BLaER1 treated with 17β-estradiol and CSF1 and Interleukin-3, amounts not matched to agents 10 nM and 100 nM (cell line): ENCODE results near the gene CALM3.

Source experiments
- H3K27ac ChIP-seq, 11 experiments: shearing (Covaris generic); formaldehyde crosslinking; 2 replicates each; pipeline ENCODE4 v1.8.1; 2022
- H3K27me3 ChIP-seq, 11 experiments: shearing (Covaris generic); formaldehyde crosslinking; 2 replicates each; pipeline ENCODE4 v1.8.1; 2022
- H3K36me3 ChIP-seq, 11 experiments: shearing (Covaris generic); formaldehyde crosslinking; 2 replicates each; pipeline ENCODE4 v1.8.1; 2022
- H3K4me1 ChIP-seq, 10 experiments: shearing (Covaris generic); formaldehyde crosslinking; 2 replicates each; pipeline ENCODE4 v1.8.1; 2022
- H3K4me2 ChIP-seq, 11 experiments: shearing (Covaris generic); formaldehyde crosslinking; 2 replicates each; pipeline ENCODE4 v1.8.1; 2022
- H3K4me3 ChIP-seq, 10 experiments: shearing (Covaris generic); formaldehyde crosslinking; 2 replicates each; pipeline ENCODE4 v1.8.1; 2022
- H3K9ac ChIP-seq, 11 experiments: shearing (Covaris generic); formaldehyde crosslinking; 2 replicates each; pipeline ENCODE4 v1.8.1; 2022
- H3K9me3 ChIP-seq, 11 experiments: shearing (Covaris generic); formaldehyde crosslinking; replicated peaks in 1 of 11; 2 replicates each; pipeline ENCODE4 v1.8.1; 2022
- H4K20me1 ChIP-seq, 11 experiments: shearing (Covaris generic); formaldehyde crosslinking; 2 replicates each; pipeline ENCODE4 v1.8.1; 2022
- Cebpa-rat ChIP-seq, 11 experiments: shearing (Covaris generic); IDR thresholded peaks; 2 replicates each; pipeline ENCODE4 v1.8.1; 2022

Gene CALM3

DNA sequence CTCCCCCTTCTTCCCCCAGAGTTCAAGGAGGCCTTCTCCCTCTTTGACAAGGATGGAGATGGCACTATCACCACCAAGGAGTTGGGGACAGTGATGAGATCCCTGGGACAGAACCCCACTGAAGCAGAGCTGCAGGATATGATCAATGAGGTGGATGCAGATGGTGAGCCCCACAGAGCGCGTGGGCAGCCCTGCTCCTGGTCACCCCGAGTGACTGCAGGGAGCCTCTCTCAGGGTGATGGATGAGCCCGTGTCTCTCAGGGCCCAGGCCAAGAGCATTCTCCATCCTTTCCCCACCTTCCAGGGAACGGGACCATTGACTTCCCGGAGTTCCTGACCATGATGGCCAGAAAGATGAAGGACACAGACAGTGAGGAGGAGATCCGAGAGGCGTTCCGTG is 7.0 kb downstream of the CALM3 start:
- Histone ChIP-seq H3K36me3 (peaks cover 52 to 63% (median 57%) of the 10 kb centered on the region in 11 experiments), H3K4me1 (peaks cover 68 to 87% (median 72%) of the 10 kb centered on the region in 10 experiments)

GRCh38 chr19:46608581-46609345 is 7.6 kb downstream of the CALM3 start:
- peaks cover 52 to 63% (median 57%) of the 10 kb centered on the region in 11 experiments for H3K36me3 ChIP-seq
- peak overlapping the region in 6 of 11 experiments; percentile 24 to 63 (median 49); a peak in 7 of 22 replicates for H3K4me2 ChIP-seq
- no peak for TF ChIP-seq Cebpa-rat (IDR thresholded peaks at IDR 0.05)
- peaks cover 80 to 94% (median 88%) of the 10 kb centered on the region in 11 experiments for H4K20me1 ChIP-seq
- H3K9me3 ChIP-seq = no peaks in the 10 kb centered on the region
- H3K4me3 ChIP-seq = no peak overlapping the region
- no peak overlapping the region for H3K9ac ChIP-seq
- H3K27ac ChIP-seq = no peak overlapping the region
- H3K27me3 ChIP-seq = peaks cover 0 to 56% (median 4%) of the 10 kb centered on the region in 11 experiments; a peak in 11 of 22 replicates
- H3K4me1 ChIP-seq = peaks cover 62 to 83% (median 66%) of the 10 kb centered on the region in 10 experiments

More for the DNA sequence above, 7.0 kb downstream of the CALM3 start:
- Histone ChIP-seq H3K9ac (0 out of 22 replicates have a peak overlapping the region, but pooled peaks of 2 of the 11 experiments have one; percentile 12 to 14), H3K4me2 (no peak overlapping the region), H4K20me1 (peaks cover 86 to 96% (median 94%) of the 10 kb centered on the region in 11 experiments), H3K27me3 (peaks cover 0 to 52% (median 4%) of the 10 kb centered on the region in 11 experiments; a peak in 11 of 22 replicates), H3K4me3 (no peak overlapping the region), H3K27ac (no peak overlapping the region), H3K9me3 (no peaks in the 10 kb centered on the region)
- TF ChIP-seq Cebpa-rat (IDR thresholded peaks at IDR 0.05) = no peak

- peak overlapping the region in 9 of 11 experiments; percentile 24 to 63 (median 29); a peak in 17 of 22 replicates for H3K4me2 ChIP-seq
- no peaks in the 10 kb centered on the region for H3K9me3 ChIP-seq
- no peak overlapping the region for H3K27ac ChIP-seq
- no peak for TF ChIP-seq Cebpa-rat (IDR thresholded peaks at IDR 0.05)
- peaks cover 0 to 56% (median 4%) of the 10 kb centered on the region in 11 experiments; a peak in 11 of 22 replicates for H3K27me3 ChIP-seq
- H4K20me1 ChIP-seq = peaks cover 70 to 86% (median 78%) of the 10 kb centered on the region in 11 experiments
- no peak overlapping the region for H3K4me3 ChIP-seq
- H3K4me1 ChIP-seq = peaks cover 58 to 83% (median 65%) of the 10 kb centered on the region in 10 experiments
- 0 out of 22 replicates have a peak overlapping the region, but pooled peaks of 1 of the 11 experiments have one; percentile 5 for H3K9ac ChIP-seq
- H3K36me3 ChIP-seq = peaks cover 52 to 60% (median 54%) of the 10 kb centered on the region in 11 experiments
These were observed 8.6 kb downstream of the CALM3 start for GRCh38 chr19:46609511-46610412.

- peaks cover 64 to 79% (median 72%) of the 10 kb centered on the region in 11 experiments for H4K20me1 ChIP-seq
- H3K27ac ChIP-seq = no peak overlapping the region
- H3K36me3 ChIP-seq = peaks cover 48 to 55% (median 48%) of the 10 kb centered on the region in 11 experiments
- H3K4me3 ChIP-seq = no peak overlapping the region
- H3K9me3 ChIP-seq = no peaks in the 10 kb centered on the region
- H3K4me1 ChIP-seq = peaks cover 53 to 82% (median 68%) of the 10 kb centered on the region in 10 experiments
- peak overlapping the region; percentile 52 to 94 (median 70) for H3K4me2 ChIP-seq
- peak overlapping the region in 2 of 11 experiments; percentile 32 to 45; a peak in 3 of 22 replicates for H3K9ac ChIP-seq
- peaks cover 0 to 56% (median 4%) of the 10 kb centered on the region in 11 experiments; a peak in 11 of 22 replicates for H3K27me3 ChIP-seq
- TF ChIP-seq Cebpa-rat (IDR thresholded peaks at IDR 0.05) = no peak
These were observed 9.3 kb downstream of the CALM3 start for GRCh38 chr19:46610413-46610775.

DNA sequence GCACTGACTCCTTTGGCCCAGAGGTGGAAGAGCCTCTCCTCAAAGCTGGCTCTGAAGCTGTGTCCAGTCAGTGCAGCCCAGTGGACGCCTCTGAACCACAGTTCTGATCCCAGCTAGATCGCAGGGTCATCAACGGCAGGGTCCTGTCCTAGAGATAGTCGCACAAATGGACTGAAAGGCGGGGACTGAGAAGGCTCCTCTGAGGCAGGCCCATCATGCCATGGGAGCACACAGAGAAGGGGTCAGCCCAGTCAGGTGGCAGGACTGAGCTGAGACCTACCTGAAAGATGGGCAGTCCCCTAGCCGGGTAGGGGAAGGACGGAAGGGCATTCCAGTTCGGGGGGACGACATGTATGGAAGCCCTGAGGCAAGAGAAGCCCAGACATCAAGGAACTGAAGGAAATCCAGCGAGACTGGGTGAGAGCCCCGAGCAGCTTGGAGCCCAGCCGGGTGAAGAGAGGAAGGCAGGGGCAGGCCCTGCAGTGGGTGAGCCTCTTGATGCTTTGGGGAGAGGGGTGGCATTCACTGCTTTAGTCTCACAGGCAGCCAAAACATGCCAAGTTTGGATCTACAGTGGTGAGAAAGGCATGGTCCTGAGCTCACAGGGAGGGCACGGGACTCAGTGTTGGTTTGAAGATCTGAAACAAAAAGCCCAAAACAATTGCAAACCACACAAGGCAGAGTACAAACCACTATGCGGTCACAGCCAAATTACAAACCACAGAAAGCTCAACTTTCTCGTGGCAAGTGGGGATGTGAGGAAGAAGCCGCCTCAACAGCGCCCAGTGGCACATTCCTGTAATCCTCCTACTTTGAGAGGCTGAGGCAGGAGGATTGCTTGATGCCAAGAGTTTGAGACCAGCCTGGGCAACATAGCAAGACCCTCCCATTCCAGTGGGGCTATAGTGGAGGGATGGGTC is 10.0 kb downstream of the CALM3 start:
- TF ChIP-seq Cebpa-rat (IDR thresholded peaks at IDR 0.05) = no peak
- peaks cover 51 to 82% (median 68%) of the 10 kb centered on the region in 10 experiments for H3K4me1 ChIP-seq
- no peaks in the 10 kb centered on the region for H3K9me3 ChIP-seq
- peaks cover 41 to 47% (median 41%) of the 10 kb centered on the region in 11 experiments for H3K36me3 ChIP-seq
- H3K27me3 ChIP-seq = peaks cover 0 to 50% (median 4%) of the 10 kb centered on the region in 11 experiments; a peak in 11 of 22 replicates
- peak overlapping the region in 6 of 11 experiments; percentile 1 to 45 (median 16); a peak in 6 of 22 replicates for H3K9ac ChIP-seq
- no peak overlapping the region for H3K27ac ChIP-seq
- H3K4me3 ChIP-seq = no peak overlapping the region
- H3K4me2 ChIP-seq = peak overlapping the region; percentile 52 to 94 (median 70)
- peaks cover 56 to 72% (median 64%) of the 10 kb centered on the region in 11 experiments for H4K20me1 ChIP-seq

- no peak overlapping the region for H3K4me3 ChIP-seq
- H3K9me3 ChIP-seq = no peaks in the 10 kb centered on the region
- no peak overlapping the region; a peak in 2 of 22 replicates for H3K9ac ChIP-seq
- no peak overlapping the region for H3K27ac ChIP-seq
- TF ChIP-seq Cebpa-rat (IDR thresholded peaks at IDR 0.05) = no peak
- peaks cover 0 to 44% (median 4%) of the 10 kb centered on the region in 11 experiments; a peak in 11 of 22 replicates for H3K27me3 ChIP-seq
- peaks cover 56 to 82% (median 68%) of the 10 kb centered on the region in 10 experiments for H3K4me1 ChIP-seq
- peaks cover 50 to 71% (median 58%) of the 10 kb centered on the region in 11 experiments for H4K20me1 ChIP-seq
- peak overlapping the region; percentile 52 to 94 (median 70) for H3K4me2 ChIP-seq
- H3K36me3 ChIP-seq = peaks cover 34 to 41% (median 34%) of the 10 kb centered on the region in 11 experiments
These were observed 10.6 kb downstream of the CALM3 start for GRCh38 chr19:46611776-46612175.

- Histone ChIP-seq H3K4me1 (peaks cover 71 to 85% (median 76%) of the 10 kb centered on the region in 10 experiments), H3K27ac (no peak overlapping the region), H3K27me3 (peaks cover 0 to 29% (median 4%) of the 10 kb centered on the region in 11 experiments; a peak in 11 of 22 replicates), H3K9me3 (no peaks in the 10 kb centered on the region), H3K9ac (no peak overlapping the region), H3K36me3 (peaks cover 16 to 23% (median 17%) of the 10 kb centered on the region in 11 experiments), H3K4me2 (no peak overlapping the region), H4K20me1 (peaks cover 32 to 61% (median 40%) of the 10 kb centered on the region in 11 experiments), H3K4me3 (no peak overlapping the region)
- no peak for TF ChIP-seq Cebpa-rat (IDR thresholded peaks at IDR 0.05)
These were observed 12.4 kb downstream of the CALM3 start for GRCh38 chr19:46613525-46613924.
